Measurements from ENCODE around the gene FHDC1.

Gene FHDC1

DNA sequence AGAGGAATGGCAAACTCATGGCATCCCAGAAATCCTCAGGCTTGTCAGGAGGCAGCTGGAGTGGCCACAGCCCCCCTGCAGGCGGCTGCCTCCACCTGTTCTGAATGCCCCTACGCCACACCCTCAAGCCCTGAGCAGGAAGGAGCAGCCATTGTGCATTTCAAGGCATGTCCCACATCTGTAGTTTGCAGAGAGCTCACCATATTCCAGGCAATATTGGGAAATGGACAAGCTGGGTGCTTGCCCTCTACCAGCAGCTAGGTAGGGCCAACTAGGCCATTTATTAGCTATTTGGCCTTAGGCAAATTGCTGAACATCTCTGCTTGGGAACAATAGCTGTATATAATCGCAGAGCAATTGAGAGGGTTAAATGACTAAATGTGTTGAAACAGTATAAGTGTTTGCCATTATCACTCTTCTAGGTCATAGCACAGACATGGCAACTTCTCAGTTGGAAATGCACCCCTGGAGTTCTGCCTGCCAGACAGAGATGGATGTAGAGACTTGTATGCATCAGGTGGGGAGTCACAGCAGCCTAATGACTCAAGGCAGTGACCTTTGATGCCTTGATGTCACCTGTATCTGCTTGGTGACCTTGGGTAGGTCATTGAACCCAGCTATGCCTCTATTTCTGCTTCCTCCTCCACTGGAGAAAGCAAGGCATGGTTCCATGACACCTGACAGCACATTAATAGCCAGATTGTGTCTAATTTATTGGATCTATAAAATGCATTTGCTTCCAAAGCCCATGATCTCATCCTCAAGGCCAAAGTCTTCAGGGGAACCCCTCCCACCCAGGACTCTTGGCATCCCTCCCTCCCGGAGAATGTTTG is 52.8 kb downstream of the FHDC1 start:
- no peak for DNase-seq

DNA sequence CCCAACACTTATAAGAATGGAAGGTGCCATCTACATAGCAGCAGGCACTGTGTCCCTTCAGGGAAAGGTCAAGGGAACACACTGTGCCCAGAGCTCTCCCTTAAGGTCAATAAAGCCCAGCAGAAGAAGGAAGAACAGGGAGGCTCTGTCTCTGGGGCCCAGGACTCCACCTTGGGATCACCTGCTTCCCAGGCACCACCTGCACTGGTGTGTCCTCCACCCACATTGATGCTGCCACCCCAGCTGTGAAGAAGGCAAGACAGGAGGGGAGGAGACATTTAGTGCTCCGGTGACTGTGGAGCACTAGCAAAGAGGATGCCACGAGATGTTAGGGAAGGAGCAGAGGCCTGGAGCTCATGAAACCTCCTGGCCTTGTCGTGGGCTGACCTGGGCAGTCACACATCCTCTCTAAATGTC is 53.4 kb downstream of the FHDC1 start:
- no peak for DNase-seq

DNA sequence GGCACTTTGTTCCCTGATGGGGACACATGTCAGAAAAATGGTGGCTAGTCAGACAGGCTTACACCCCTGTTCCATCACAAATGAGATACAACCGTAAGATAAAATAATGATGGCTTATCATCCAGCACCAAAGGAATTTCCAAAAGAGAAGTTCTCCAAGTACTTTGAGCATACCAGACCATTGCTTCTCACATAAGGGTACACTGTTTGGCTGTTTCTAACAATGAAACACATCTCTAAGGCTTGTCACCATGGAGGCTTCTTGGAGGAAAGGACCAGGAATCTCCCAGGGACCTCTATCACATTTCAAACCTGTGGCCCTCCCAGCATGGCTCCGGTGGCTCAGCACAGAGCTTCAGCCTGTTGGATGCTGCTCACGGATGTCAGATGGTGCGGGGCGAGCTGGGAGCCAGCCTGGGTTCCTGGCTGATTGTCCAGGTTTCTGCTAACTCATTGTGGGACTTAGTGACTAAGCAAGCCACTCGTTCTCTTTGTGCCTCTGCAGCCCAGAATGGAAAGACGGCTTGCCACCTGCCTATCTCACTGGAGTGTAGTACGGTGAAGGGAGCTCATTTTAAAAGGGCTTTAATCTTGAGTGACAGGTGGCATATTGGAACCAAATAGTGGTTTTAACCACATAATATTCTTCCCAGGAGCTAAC is 54.5 kb downstream of the FHDC1 start:
- no peak for DNase-seq

DNA sequence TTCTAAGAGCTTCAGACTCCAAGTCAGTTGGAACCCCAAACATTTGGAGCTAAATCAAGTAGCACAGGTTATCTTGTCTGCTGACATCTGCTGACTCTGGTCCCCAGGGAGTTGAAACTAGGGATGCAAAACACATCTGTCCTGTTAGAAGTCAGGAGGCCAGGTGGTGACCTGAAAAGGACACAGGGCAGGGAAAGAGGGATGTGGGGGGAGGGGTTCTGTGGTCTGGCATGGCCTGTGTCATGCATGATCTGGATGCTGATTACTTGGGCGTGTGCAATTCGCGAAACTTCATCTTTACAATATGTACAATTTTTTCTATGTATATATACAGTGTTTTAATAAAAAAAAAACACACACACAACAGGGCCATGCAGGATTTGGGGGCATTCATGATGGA is 55.3 kb downstream of the FHDC1 start:
- no peak for DNase-seq

DNA sequence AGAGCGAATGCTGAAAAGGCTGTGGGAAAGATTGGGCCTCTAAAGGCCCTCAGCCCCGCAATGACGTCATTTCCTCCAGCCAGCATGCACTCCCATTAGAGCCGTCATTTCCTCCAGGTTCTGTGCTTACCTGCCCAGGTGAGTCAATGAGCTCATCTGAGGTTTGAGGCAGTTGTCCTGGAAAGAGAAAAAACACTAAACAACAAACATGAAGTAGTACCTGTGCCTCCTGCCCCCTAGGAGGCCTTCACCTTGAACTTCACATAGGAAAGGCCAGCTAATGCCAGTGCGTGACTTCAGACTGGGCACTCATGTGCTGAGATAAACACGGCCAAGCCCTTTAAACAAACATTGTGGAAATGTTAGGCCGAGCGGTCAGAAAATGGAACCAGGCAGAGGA is 55.9 kb downstream of the FHDC1 start:
- DNase-seq: no peak

DNA sequence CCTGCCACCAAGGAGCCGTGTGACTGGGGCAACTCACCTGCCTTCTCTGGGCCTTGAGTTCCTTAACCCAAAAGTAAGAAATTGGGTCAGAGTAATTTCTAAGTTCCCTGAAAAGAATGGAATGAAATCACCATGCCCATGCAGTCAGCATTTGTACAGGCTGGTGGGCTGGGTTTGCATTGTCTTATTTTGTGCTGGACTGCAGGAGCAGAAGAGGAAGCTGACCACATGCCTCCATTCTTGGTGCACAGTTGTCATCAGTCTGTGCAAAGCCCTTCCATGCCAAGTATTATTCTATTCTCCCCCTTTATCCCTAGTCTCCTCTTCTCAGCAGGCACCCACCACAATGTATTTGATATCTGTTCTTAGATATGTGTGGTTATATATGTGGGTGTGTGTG is 56.3 kb downstream of the FHDC1 start:
- no peak for DNase-seq

DNA sequence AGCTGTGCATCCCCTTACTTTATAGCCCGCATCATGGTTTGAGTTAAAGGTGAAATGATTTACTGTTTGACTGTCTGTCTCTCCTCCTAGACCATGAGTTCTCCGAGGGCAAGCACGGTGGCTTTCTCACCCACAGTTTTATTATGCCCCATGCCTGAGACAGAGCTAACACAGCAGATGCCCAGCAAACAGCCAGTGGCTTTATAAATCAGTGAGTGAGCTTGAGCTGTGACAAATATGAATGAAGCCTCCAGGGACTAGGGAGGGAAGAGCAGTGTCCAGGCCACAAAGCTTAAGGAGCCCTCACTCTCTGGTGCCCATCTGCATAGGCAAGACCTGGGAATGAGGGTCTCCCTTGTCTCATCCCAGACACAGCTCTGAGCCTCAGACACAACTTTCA is 57.9 kb downstream of the FHDC1 start:
- DNase-seq: no peak

DNA sequence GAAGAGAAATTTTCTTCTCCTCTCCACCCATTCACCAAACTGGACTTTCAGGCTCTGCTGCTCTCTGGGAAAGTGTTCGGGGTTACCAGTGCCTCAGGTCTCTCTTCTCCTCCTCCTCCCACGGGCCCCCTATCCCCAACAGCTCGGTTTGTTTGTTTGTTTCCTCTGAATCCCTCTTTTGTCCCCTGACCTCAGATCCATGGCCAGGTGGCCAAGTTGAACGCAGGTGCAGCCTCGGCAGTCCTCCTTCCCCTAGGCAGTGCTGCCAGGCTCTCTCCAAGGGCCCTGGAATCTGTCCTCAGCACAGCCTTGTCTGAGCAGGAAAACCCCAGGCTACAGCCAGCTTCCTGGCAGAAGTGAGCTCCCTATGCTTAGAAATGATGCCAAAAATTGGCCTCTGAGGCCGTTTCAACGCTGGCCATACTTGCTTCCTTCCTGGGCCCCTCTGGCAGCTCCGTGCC is 60.0 kb downstream of the FHDC1 start:
- no peak for DNase-seq

DNA sequence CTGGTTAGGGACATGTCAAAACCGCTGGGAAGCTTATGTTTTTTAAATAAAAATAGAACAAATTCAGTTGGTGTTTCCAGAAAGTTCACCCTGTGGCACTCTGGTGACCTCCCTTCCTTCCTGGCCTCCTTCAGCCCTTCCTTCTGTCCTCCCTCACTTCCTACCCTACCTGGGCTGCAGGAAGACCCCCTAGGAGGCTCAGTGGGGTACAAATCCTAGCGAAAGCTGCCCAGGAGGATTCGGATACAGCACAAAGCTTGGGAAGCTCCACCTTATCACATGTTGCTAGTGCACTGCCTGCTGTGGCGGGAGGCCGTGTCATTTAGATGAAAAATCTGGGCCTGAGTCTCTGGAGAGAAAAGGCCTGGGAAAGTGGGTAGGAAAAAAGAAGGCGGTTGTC is 60.5 kb downstream of the FHDC1 start:
- no peak for DNase-seq

DNA sequence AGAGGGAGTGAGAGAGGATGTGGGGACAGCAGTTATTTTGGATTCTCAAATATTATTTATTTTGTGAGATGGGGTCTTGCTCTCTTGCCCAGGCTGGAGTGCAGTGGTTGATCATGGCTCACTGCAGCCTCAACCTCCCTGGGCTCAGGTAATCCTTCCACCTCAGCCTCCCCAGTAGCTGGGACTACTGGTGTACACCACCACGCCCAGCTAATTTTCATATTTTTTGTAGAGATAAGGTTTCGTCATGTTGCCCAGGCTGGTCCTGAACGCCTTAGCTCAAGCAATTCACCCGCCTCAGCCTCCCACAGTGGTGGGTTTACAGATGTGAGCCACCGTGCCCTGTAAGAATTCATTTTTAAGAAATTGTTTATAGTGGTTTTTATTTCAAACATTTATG is 61.2 kb downstream of the FHDC1 start:
- DNase-seq: no peak

DNA sequence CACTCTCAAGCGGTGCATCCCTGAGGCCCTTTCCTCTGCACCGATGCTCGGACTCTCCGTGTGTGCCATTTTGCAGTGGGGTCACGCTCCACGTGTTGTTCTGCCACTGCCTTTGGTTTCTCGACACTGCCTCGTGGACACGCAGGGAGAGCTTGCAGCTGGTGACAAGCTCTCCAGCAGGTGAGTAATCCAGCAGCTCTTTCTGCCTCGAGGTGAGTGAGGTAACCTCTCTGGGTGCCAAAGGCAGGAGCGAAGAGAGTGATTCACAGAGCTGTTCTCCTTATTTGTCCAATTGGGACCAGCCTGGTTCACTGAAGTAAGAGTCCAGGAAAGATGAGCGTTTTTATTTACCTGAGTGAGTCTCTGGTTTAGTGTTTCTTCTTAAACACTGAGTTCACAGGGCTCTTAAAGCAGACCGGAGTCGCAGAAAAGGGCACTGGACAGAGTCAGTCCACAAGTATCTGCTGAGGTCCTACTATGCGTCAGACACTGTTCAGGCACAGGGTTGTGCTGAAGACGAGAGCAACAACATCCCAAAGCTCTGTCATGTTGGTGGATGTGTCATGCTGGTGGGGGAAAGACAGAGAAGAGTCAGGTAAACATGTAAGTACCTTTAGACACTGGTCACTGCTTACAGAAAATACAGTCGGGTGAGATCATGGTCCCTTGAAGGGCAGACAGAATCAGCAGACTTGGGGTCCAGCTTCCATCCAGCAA is 61.8 kb downstream of the FHDC1 start:
- no peak for DNase-seq

DNA sequence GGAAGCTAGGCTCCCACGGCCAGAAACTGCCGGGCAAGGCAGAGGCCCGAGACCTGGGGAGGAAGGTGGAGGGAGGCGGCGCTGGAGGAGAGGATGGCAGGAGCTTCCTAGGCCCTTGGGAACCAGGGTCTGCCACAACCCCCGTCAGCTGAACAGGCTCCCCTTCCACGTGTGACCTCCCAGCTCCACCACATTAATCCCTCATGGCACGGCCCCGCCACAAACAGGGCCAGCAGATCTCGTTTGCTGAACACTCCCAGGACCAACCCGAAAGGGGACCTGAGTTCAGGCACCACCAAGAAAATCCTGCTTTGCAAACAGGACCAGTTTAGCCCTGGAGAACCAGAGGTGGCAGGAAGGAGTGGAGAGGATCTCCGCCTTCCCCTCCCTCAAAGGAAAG is 62.7 kb downstream of the FHDC1 start:
- DNase-seq: no peak

DNA sequence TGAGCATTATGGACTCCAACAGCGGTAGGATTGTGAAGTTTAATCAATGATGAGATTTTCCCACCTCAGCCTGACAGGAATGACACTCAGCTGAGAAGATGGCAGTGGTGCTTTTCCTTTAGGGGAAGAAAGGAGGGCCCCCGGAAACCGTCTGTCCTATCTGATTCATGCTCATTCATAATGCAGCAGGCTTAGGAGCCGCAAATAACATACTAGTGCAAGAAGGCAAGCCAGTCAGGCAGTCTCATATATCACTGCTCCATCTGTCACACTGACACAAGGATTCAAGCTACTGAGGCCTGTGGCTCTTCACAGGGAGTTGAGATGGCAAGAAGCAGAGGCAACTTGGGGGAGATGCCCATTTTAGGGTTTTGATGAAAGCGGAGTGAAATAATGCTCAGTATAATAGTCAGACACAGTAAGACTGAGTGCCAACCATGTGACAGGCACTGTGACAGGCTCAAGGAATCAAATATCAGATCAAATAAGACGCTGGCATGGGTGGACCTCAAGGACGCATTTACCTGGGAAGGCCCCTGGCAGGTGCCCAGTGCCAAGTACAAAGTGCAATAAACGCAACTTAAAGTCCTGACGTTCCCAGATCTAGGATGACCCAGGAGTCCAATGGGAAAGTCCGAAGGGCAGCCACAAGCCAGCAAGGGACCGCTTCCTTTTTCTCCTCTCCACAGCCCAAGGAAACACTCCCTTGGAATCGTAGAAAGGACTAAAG is 63.4 kb downstream of the FHDC1 start:
- no peak for DNase-seq

DNA sequence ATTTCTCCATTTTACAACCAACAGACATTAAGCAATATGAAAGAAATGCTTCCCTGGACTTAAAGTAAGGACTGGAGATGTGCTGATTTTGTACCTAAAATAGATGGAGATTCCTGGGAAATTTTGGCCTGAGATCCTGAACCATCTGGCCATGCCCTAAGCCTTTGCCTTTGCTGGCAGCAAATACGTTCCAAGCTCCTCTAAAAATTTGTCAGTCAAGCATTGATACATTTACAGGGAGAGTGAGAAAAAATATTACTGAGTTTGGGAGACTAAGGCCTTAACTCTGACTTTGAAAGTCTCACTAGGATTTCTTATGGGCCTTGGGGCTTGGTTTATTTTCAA is 63.9 kb downstream of the FHDC1 start:
- DNase-seq: no peak

DNA sequence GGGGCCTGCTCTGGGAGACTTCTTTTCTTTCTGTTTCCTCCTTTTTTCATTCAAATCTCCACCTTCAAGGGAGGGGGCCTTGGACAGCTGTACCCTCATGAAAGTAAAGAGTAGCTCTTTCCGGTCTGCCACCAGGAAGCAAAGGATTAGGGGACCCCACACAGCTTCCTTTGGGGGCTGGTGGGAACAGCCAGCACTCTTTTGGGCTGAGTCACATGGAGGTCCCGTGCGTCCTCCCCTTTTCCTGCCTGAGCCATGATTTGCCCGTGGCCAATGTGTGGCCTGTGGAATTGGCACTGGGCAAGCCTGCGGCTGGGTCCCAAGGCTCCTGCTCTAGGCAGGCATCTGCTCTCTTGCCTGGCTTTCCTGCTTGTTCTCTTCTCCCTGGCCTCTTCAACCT is 65.5 kb downstream of the FHDC1 start:
- DNase-seq: no peak

DNA sequence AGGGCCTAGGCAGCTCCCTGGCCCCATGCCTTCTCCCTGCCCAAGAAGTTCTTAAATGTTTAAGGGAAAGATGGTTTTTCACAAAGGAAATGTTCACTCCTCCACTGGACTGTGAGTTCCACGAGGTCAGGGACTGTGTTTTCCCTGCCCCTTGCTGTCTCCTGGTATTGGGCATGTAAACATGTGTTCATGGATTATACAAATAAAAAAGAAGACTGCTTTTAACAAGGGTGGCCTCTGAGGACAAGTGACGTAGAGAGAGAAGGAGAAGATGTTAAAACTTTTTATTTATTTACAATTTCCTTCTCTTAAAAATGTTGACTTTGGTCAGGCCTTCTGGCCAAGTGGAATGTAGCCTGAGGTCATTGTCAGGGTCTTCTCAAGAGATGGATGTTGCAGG is 66.0 kb downstream of the FHDC1 start:
- DNase-seq: no peak

DNA sequence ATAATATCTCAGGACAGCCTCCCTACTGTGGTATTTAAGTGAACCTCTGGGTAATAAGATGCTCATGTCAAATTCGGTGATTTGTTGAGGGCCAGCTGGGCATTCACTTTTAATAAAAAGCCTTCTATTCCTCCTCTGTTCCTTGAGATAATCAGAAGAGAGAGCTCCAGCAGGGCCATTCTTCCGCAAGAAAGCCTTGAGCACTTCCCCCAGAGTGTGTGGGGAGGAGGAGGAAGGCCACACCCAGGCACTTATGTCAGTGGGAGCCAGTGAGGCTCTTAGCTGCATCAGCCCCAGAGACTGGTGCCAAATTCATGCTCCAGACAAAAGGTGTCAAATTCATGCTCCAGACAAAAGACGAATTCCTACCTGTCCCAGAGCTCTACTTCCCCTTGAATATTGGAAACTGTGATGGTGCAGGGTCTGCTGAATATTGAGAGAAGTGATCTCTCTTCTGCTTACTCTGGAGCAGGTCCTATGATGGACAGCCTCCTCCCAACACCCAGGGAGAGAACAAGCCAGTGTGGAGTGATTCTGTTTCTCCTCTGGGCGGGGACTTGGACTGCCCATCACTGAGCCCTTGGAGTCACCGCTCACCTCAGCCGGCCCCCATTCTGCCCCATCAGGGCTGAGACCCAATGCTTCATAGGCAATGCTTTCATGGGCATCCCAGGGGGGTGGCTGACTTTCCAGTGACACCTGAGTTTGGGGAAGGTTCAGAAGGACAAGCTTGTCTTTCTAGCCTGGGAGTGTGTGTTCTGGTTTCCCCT is 68.1 kb downstream of the FHDC1 start:
- DNase-seq: no peak

DNA sequence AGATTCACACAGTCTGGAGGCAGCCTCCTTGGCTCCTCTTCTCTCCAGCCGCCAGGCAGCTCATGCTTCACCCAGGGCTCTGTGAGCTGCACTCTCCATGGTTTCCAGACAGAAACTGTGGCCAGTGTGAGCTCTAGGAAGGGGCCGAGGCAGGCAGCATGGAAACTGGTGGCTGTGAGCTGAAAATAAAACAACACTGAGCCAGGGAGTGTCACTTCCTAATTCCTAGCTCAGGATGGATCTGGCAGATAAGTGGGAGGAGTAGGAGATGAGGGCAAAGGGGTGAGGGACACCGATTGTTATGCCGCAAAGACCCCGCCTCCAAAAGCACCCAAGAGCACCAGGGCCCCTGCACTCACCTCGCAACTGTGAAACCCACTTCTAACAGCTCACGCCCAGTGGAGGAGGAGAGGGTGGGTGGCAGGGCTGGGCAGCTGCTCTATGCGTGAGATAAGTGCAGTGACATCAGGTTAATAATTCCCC is 69.8 kb downstream of the FHDC1 start:
- no peak for DNase-seq

DNA sequence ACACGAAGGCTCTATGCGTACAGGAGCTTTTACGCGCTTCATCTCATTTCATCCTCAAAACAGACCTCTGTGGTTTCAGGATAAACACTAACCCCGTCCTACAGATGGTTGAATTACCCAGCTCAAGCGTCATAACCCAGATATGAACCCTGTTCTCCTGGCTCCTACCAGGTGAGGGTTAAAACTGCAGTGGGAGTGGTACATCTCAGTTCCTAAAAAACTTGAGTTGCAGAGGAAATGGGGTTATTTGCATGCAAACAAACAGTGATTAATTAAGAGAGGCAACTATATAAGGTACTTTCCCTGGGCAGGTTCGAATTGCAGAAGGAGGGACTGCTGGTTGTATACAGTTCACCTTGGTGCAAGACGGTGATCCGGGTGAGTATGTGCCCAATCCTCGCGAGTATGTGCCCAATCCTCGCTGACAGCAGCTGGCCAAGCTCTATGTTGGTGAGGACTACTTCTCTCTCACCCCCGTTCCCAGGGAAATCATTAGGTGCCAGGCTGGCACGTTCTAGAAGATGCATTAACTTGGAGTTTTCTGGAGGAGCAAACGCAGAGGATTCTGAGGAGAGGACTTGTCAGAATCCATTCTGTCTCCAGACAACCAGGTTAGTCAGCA is 72.6 kb downstream of the FHDC1 start:
- DNase-seq: no peak

DNA sequence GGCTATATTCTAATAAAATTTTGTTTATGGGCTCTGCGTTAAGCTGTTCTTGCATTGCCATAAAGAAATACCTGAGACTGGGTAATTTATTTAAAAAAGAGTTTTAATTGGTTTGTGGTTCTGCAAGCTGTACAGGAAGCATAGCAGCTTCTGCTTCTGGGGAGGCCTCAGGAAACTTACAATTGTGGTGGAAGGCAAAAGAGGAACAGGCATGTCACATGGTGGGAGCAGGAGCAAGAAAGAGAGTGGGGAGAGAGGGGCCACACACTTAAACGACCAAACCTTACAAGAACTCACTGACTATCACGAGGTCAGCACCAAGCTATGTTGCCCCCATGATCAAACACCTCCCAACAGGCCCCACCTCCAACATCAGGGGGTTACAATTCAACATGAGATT is 74.0 kb downstream of the FHDC1 start:
- no peak for DNase-seq

DNA sequence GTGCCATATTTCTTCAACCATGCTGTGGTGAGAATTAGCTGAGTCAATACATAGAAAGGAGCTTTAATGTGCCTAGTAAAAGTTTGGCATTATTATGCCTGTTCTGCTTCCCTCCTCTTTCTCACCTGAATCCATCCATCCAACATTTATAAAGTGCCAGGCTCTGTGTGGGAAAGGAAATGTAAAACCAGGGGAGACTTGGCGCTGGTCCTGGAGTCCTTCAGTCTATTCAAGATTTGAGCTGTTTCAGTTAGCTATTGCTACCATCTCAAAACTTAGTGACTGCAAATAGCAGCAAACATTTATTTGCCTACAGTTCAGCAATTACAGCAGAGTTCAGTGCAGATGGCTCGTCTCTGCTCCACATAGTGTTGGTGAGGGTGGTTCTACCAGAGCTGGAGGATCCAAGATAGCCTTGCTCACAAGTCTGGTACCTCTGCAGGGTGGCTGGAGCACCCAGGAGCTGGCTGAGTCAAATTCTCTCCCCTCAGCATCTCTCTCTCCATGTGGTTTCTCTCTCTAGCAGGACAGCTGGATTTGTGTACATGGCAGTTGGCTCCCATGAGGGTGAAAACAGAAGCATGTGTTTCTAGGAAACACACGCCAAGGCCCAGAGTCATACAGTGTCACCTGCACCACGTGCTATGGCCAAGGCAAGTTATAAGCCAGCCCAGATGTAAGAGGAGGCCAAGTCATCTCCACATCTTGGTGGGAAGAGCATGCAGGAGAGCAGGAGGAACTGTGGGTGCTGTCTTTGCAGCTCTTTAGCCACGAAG is 77.3 kb downstream of the FHDC1 start:
- DNase-seq: no peak
